Pons (tissue), 1 donor: ENCODE data around the gene TUB.

Source experiments
- DNase-seq: peaks from one replicate; pipeline ENCODE4 v3.0.0-alpha.2; 2016; ENCODE audit warnings: low spot score

The TUB gene

DNA sequence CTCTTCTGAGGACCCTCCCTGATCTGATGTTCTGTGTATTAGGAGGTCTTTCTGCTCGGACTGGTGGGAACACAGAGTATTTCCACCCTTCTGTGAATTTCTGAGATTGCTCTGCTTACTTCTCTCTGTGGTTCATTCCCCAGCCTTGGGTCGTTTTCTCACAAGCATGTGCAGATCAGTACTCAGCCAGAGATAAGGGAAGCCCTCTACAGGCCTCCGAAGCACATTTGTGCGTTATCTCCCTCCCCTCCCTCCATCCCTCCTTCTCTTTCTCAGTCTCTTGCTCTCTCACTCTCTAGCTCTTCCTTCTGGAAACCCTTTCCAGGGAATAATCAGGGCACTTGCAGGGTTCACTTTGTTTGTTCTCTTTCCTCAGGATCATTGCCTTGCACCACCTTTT lies 35.2 kb upstream of the TUB start:
- no peak for DNase-seq

DNA sequence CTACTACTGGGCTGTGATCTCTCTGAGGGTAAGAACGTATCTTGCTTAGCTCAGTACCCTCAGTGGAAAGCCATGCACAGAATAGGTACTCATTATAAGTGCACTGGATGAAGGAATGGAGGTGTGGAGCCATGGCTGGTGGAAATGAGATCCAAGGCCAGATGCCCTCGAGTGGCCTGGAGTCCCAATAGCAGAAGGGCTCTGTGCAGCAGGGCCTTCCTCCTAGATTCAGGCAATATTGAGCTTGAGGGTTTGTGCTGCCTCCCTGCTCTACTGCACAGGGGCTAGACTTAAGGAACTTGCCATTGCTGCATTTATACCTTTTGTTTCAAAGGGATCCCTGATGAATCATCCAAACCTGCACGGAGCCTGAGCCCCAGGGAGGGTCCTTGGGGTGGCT lies 33.6 kb upstream of the TUB start:
- no peak for DNase-seq

DNA sequence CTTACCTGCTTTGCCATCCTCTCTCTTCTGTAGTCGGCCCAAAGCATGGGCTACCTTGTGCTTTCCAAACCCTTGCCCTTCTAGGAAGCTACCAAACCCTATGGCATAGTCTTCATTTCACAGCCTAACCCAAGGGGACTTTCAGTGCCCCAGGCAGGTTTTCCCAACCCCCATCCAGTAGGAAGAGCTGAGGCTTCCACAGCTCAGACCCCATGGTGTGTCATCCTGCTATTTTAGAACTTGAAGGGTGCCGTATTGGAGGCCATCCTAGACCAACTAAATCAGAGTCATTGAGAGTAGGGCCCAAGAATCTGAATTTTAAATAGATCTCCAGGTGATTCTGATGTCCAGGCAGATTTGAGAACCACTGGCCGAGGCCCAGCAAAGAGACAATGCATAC lies 31.9 kb upstream of the TUB start:
- DNase-seq, result no peak

DNA sequence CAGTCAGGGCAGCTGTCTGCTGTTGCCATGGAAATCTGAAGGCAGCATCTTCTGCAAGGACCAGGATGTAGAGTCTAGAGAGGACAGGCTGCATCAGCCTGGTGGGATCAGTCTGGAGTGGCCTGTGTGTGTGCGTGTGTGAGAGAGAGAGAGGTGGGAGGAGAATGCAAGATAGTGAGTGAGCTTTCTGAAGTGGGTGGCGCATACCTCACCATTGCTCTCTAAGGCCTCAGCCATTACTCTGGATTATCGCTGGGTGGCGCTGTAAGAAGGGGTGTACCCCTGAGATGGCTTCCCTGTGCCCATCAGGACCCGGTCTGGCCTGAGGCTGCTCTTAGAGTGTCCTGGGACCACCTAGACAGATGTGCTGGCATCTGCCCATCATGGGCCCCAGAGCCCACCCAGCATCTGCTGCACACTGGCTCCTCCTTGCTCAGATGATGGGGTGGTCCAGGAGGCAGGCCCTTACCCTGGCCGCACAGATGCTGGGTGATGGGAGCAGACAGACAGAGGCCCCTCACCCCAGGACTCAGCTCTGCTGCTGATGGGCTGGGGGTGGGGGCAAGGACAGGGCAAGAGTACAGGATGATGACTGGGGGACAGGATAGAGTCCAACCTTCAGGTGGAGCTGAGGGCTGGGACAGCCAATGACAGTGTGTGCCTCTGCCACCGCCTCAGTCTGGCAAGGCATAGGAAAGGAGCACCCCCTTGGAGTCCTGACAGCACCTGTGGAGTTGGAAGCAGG lies 25.7 kb upstream of the TUB start:
- DNase-seq, result no peak

DNA sequence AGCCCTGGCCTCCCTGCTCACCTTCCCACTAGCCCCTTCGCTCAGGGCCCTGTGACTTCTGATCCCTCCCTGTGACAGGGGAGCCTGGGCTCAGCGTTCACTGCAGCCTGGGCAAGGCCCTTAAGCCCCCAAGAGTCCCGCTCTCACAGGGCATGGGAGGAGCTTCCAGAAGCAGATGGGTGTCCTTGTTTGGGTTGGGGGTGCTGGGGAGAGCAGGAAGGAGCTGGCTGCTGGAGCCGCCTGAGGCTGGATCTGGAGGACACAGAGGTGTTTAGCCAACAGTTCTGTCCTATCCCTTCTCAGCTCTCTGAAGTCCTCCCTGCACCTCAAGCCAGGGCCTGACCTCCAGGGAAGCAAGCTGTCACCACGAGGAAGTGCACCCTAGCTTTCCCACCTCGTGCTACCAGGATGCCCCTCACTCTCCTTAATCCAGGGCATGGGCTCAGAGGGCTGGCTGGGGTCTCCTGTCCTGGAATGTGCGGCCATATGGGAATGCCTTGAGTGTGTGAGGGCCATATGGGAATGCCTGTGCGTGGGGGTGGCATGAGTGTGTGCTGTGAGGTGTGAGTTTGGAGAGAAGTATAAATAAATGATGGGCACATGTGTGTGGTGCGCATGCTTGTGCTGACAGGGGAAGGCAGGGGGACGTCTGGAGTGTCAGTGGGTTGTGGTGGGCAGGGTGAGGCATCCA lies 25.0 kb upstream of the TUB start:
- no peak for DNase-seq

DNA sequence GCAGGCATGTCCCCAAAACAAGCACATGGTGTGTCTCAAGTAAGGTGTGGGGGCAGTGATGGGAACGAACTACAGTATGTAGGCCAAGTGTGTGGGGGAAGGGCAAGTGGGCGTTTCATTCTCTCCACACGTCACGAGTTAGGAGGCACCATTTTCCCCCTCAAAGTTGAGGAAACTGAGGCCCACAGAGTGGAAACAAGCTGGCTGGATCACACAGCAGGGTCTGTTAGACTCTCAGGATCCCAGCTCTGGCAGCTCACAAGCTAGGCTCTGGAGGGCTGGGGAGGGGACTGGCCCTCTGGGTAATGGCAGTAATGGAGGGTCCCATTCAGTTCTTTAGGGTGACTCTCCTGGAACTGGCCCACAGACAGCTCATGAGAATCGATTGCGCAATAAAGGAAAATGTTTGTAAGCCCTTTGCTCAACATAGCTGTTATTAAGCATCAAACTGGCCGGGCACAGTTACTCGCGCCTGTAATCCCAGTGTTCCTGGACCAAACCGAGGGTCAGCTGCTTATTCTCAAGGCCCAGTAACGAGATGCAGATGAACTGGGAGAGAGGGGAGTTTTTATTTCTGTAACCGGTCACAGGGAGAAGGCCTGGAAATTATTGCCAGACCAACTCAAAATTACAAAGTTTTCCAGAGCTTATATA lies 24.1 kb upstream of the TUB start:
- no peak for DNase-seq

DNA sequence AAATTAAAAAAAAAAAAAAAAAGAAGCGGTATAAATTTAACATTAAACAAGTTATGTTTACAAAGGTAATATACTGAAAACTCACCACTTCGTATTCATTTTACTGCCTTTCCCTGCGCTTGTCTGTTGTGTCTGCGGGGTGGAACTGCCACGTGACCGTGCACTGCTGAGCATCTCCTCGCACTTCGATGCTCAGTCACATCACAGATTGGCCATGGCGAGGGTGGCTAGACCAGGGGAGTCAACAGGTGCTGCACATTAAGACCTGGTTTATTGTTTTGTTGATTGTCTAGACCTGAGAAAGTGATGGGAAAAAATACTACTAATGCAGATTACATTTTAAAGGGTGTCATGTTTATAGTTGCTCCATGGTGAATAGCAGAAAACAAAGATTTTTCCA lies 22.8 kb upstream of the TUB start:
- no peak for DNase-seq

DNA sequence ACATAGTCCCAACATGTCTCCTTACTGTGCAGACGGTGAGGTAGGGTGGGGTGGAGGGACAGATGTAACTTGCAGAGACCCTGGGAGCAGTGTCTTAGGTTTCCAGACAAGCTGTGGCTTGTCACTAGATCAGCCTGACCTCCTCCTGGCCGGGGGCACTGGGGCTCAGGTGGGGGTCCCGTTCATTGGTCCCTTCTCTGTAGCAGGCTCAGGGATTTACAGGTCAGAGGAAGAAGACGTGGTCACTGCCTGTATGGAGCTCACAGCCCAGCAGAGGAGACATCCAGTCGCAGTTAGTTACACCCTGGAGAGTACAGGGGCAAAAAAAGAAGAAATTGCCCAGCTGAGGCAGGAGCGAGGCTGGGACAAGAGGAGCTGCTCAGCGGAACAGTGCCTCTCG lies 22.0 kb upstream of the TUB start:
- no peak for DNase-seq

DNA sequence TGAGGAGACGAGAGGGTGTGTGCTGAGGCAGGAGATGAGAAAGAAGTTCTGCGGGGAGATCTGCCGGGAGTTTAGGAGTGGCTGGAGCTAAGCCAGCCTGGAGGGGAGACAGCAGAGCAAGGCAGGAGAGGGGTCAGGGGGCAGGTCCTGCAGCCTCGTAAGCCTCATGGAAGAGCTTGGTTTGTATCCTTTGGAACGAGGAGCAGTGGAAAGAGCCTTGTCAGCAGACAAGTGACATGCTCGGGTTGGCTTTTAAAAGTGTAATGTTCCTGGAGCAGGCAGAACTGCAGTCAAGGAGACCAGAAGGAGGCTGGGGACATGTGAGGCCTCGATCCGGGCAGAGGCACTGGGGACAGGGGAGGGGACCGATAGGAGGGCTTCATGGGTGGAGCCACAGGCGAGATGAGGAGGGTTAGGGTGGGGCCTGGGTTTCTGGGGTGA lies 21.4 kb upstream of the TUB start:
- DNase-seq, result no peak

DNA sequence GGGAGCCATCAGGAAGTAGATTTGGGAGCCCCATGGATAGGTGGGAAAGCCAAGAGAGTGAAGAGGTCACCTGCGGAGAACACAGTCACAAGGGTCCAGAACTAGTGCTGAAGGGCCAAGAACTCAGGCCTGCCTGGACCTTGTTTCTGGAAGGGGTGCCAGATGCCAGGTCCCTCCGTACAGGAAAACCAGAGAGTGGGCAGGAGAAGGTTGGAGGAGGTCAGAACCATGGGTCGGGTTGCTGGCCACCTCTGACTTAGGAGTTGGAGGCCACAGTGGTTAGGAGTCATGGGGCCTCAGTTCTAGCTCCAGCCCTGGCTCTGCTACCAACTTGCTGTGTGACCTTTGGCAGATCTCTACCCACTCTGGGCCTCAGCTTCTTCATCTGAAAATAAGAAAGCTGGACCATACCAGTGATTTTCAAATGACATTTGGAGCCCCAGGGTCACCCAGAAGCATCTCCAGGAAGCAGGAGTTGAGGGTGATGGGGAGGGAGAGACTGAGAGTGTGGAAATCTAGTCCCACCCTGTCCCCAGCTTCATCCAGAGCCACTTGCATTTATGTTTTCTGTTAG lies 20.8 kb upstream of the TUB start:
- DNase-seq, result no peak

DNA sequence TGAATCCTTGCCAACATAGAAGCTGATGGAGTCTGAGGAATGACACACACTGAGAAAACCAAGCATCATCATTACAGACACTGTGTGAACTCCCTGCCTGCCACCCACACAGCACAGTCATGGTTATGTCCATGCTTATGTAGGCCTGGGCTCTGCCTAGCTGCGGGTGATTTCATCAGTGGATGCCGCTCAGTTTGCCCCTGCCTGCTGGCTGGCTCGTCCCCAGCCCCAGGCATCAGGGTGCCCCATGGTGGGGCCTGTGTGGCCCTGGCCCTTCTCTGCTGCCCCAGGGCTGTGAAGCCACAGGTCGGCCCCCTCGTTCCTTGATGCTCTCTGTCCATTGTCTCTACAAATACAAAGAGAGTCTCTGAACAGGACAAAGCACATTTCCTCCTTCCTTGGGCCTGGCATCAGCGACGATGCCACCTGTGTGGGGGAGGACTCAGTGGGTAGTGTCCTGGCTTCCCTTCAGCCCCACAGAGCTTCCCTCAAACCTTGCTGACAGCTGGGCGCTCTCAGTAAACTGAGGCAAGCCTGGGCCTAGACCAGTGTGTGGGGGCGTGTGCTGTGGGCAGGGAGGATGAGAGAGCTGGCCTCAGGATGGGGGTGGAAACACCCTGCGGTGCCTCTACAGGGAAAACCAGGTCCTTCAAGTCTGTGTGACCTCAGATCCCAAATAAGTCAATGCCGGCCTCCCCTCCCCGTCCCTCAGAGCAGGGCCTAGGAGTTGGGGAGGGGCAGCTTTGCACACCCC lies 20.0 kb upstream of the TUB start:
- DNase-seq, result no peak

DNA sequence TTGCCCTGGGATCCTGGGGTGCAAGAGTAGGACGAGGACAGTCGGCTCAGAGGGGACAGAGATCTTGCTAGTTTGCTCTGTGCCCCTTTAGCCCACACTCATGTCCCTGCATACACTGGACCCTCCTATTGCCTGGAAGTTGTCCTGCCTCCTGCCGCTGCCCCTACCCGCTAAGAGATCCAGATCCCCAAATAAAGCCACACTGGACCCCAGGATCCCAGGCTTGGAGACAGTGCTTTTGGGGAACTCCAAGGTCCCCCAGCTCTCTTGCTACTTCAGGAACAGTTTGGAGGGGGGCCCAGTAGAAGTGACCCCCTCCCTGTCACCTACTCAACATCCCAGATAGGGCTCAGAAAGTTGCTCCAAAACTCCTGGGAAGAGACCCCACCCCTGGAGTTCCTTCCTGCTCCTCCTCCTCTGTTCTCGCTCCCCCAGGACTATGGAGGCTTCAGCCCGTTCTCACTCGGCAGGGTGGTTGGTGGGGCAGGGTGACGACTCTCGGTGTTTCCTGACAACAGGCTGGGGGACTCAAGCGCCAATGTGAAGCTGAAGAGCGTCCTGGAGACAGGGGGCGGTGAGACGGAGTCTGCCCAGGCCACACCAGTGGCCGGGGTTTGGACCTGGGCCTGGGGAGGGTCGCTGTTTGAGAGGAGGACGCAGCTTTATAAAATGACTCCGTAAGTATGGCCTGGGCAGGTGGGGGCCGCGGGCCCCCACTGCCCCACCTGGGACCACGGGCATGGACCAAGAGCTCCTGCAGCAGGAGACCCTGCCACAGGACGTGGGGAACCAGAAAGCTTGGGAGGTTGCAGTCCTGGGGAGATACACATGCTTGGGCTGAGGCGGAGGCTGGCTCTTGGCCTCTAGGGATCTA lies 19.2 kb upstream of the TUB start:
- DNase-seq, result no peak

DNA sequence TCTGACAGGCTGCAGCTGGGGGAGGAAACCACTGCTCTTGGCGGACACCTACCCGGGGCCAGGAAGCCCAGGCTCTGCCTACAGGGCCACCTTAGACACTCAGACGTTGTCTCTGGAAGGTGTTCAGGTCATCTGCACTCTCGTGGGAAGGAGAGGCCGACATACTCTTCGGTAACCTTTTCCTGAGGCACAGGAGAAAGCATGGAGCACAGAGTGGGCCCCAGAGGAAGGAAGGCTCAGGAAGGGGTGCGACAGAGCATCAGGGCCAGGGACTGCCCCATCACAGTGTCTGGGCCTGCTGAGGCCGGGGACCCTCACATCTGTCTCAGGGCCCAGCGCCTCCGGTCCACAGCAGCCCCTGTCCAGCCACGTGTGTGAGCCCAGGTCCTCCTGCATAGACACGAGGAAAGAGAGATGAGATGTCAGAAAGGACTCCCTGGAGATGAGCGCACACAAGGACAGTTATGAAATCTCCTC lies 18.2 kb upstream of the TUB start:
- DNase-seq, result no peak

DNA sequence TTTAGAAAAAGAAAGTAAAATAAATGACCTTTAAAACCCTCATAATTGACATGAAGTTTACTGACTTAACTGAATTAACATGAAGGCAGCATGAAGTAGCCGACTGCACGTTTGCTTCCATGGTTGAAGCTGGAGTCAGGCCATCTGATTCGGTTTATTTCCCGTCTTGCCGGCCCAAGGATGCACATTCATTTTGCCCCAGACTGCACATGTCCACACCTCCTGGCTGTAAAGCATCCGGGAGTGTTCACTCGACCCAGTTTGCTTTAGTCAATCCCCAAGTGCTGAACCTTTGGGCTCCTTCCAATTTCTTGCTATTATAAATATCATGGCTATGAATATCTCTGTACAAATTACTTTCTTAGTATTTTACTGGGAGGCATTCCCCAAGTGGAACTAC lies 17.7 kb upstream of the TUB start:
- DNase-seq, result no peak

DNA sequence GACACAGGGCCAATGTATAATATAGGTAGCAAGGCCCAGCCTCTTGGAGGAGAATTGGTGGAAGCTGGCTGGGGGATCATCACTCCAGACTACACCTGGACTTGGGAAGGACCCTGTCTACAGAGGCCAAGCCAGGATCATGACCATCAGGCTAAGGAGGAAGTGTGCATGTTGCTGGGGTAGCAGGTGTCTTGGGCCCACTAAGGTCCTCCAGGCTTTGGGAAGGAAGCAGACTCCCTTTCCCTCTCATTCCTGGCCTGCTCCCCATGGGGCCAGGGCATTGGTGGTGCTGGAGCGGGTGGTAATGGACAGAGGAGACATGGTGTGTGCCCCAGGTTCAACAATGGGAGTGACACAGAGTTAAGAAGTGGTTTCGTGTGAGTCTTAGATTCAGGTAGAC lies 16.0 kb upstream of the TUB start:
- no peak for DNase-seq

DNA sequence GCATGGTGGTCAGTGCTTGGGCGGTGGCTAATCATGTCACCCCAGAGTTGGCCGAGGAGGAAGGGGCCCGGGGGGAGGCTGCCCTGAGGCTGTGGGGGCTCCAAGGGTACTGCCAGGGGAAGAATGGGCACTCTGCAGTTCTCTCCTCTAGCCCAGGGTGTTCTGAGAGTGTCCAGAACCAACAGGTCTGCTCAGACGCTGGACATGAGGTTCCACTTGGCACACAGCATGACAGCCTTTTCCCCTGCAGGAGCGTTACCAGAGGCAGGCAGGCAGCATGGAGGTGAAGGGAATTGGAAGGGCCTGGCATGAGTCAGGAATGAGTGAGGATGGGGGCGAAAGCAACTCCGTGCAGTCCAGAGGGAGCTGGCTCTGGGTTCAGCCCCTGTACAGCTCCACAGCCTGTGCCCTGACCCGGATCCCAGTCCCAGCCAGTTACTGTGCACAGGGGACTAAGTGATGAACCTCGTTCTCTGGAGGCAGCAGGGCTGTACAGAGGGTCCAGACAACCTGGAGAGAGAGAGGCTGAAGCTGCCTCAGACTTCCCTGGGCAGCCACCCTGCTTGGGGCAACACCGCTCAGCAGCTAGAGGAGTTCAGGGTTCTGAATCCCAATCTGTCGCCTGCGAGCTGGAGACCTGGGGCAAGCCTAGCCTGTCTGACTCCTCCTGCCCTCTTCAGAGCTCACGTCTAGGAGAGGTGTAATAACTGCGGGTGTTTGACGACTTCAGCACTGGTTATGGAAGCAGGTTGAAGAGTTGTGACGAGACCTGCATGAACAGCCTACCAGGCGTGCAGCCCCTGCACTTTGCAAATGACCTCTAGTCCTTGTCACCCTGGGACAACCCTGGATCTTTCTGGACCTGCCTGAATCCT lies 14.7 kb upstream of the TUB start:
- DNase-seq, result no peak

DNA sequence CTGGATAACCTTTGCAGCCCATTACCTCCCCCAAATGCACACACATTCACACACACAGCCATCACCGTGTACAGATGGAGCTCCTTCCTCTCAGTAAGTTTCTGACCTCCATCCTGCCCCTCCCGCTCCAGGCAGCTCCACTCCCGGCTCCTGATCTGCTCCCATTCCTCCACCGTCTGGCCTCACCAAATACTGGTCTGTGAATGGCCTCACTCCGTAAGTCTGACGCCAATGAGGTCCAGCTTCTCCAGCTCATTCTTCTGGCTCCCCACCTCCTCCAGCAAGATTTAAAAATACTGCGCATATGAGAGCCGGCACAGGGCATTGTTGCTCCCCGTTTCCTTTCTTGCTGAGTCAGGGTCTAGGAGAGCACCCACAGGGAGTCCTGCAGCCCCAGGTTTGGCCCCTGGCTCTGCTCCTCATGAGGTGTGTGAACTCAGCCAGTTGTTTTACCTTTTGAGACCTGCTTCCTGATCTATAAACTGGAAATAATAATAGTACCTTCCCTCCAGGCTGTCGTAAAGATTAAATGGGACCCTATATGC lies 14.0 kb upstream of the TUB start:
- DNase-seq, result no peak

DNA sequence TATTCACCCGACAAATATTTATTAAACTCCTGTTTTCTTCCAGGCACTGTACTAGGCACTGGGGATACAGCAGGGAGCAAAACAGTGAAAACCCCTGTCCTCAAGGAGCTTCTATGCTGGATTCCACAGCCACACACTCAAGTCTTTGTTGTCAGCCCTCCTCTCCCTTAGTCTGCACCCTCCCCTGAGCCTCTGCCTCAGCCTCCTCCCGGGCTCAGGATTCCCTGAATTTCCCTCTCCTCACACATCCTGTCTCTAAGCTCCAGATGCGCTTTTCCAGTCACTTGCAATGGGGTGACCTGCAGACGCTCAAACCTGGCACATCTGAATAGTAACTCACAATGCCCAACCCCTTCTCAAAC lies 13.5 kb upstream of the TUB start:
- DNase-seq, result no peak

DNA sequence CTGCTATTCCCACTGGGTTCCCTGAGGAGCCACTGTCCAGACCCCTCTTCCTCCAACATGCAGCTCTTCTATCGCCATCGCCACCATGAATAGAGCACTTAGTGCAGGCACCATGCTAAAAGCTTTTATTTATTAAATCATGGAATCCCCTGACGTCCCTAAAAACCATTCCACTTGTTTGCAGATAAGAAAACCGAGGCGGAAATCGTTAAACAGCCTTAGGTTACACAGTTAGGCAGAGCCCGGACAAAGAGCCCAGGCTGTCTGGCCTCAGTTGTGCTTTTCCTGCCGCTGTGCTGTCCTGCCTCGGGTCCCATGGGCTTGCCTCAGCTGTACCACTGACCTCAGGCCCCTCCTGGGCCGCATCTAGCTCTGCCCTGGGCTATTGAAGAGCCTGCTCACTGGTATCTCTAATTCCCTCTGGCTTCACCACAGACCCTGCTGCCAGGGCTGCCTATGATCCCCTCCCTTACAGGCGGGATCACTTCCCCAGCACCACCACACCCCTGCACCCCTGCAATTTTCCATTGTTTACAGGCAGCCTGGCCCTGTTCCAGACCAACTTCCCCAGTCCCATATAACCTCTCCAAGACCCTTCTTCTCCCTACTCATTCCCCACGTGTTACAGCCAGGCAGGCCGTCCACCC lies 13.0 kb upstream of the TUB start:
- DNase-seq, result no peak
